Nucleus accumbens (tissue), 56 donors: Measurements from ENCODE around the gene DOCK8.
"Not testable (repeated sequence)": the region's sequence is repeated elsewhere in the genome, so short reads cannot be mapped to it uniquely, and the experiment has no call there.

ENCODE experiments used
- DNase-seq, 56 donors: peaks; one replicate each; lab custom pipeline; 2025; lab: John Stamatoyannopoulos, UW

DOCK8 gene

DNA sequence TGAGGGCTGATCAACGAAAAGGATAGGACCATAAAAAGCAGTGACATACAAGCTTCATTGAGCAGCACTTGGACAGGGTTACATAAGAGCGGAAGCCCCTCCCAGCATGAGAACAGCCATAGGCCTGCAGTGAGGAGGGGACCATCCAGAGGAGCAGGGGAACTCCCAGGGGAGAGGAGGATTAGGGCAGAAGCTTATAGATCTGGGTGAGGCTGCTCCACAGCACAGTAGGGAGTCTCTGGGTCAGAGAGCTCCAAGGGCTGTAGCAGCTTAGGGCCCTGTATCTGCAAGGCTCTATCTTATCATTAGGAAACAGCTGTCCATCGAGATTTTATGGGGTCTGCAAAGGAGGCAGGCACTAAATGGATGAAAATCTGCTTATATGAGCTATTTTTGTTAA is 186.6 kb downstream of the DOCK8 start:
- no peak for DNase-seq

DNA sequence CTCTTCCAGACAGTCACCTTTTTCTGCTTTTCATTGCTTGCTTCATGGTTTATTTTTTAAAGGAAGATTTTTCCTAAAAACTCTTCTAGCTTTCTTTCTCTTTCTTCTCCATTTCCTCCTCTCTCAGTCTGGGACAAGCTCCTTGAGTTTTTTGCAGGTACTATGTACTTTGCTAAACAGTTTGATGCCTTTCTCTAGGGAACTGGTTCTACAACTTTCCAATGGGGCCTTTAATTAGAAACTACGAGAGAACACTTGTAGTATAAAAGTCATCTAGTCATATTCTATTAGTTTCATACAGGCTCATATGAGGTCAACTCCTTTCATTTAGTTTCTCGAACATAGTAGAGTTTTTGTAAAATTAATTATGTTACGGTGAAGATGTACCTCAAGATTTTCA is 189.6 kb downstream of the DOCK8 start:
- DNase-seq, result no peak

DNA sequence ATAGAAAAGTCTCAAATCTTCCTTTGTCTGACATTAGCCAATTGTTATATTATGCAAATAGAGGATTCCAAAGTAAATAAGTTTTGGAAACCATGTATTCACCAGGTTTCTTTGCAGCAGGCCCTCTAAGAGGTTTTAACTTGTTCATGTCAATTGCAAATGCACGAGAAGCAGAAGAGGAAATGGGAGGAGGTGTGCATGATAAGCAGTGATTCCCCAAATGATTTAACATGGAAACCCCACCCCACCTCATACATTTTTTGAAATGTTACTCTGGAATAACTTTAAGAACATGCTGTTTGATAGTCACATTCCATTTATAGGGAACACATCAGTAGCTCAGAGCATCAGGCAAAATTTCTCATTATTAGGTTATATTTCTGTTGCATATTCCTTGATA is 190.7 kb downstream of the DOCK8 start:
- DNase-seq, result no peak

DNA sequence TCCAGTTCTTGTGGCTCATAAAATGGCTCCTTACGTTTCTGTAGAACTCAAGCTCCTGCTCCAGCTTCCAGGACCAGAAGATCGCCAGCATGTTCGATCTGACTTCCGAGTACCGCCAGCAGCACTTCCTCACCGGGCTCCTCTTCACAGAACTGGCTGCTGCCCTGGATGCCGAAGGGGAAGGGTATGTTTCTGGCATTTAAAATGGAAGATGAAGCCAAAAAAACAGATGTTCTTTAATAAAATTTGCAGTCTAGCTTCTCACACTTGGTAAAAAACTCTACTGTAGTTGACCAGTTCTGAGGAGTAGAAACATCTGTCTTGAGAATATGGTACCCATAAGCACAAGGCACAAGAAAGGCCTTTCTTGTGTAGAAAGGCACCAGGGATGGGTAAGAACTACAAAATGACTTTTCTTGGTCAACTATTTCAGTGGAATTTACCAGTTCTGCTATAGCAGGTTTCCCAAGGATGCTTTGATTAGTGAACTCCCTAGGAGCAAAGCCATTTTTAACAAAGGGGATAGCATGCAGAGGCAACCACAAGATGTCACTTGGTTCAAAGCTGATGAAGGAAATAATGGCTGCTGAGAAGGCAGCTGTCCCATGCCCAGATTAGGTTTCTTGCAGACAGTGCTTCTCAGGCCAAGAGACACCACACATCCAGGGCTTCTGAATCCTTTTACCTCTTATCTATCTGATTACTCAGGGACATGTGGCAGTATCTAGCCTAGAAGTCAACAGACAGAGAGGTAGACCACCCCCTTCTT is 192.4 kb downstream of the DOCK8 start:
- DNase-seq, result peak in 9 of 56 donors; percentile 5 to 22 (median 9)

DNA sequence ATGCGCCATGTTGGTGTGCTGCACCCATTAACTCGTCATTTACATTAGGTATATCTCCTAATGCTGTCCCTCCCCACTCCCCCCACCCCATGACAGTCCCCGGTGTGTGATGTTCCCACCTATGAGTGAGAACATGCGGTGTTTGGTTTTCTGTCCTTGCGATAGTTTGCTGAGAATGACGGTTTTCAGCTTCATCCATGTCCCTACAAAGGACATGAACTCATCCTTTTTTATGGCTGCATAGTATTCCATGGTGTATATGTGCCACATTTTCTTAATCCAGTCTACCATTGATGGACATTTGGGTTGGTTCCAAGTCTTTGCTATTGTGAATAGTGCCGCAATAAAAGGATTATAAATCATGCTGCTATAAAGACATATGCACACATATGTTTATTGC is 195.0 kb downstream of the DOCK8 start:
- DNase-seq, result not testable (repeated sequence)

DNA sequence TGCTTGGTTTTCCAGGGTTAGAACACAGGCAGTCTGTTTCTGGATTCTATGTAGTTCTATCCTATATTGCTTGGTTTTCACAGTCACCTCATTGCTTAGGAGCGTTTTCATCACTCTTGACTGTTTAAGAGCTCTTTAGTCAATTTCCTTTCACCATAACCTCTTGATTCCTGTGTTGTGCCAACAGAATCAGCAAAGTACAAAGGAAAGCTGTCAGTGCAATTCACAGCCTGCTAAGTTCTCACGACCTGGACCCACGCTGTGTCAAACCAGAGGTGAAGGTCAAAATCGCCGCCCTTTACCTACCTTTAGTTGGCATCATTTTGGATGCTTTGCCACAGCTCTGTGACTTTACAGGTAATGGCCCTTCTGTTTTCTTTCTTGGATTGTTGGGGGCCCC is 199.9 kb downstream of the DOCK8 start:
- no peak for DNase-seq

DNA sequence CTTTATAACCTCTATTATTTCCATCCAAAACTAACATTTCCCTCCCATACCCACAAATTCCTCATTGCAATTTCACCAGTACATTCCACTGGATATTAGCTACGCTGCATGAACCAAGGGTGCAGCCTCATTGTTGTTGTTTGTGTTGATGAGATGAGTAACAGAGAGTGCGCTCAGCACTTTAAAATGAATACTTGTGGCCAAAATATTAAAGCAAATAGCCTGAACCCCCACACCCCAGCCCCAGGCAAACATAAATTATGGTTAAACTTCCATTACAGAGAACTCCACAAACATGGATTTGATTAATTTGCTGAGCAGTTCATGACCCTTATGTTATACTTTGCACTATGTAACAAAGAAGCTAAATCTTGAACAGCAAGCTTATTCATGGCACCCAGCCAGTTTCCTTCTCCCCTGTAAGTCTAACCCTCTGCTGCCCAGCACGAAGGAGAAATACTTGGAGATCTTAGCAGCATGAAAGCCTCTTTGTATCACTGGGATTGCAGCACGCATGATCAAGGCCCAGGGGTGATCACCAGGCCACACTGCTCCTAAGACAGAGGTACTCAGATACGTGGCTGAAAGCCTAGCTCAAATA is 205.0 kb downstream of the DOCK8 start:
- DNase-seq, result no peak

DNA sequence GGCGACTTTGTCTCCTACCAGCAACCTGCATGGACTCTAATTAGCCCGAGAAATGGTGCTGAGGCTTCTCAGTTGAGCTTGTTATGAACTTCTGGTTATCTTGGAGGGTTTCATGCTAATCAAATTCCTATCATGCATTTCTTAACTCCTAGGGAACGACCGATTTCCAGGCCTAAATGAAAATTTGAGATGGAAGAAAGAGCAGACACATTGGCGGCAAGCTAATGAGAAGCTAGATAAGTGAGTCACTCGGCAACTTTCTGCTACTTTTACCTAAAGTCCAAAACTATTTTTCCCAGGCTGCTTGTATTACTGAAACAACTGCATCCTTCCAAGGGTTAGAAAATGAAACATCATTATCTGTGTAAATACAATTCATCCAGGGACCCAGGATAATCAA is 207.2 kb downstream of the DOCK8 start:
- no peak for DNase-seq

DNA sequence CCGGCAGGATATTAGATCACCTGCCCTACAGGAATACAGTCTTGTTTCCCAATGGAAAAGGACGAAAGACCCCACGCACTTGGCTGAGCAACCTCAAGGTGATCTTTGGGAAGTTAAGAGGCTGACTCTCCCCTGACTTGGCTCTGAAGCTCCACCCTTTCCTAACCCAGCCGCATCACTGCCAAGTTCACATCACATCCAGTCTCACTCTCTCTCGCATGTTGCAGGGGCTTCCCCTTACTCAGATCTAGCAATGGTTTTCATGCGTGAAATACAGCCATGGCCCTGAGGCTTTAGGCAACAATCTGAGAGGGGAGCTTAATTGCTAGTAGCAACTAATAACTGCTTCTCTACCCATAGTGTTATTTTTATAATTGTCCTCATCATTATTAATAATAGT is 211.6 kb downstream of the DOCK8 start:
- DNase-seq, result no peak

DNA sequence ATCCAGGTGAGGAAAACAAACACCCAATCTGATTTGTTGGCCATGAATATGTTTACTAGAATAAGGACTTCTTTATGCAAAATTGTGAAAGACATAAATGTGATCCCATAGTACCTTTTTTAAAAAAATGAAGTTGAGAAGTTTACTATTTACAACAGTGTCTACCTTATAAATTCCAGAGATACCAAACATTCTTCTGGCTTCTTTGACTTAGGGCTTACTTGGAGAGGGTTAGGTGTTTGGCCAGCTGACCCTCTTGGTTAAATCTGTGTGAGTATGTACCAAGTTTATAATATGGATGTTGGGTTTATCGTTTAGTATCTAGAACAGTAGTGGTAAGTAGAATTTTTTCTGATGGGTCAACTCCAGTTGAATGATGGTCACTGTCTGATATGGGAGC is 212.3 kb downstream of the DOCK8 start:
- DNase-seq, result no peak

DNA sequence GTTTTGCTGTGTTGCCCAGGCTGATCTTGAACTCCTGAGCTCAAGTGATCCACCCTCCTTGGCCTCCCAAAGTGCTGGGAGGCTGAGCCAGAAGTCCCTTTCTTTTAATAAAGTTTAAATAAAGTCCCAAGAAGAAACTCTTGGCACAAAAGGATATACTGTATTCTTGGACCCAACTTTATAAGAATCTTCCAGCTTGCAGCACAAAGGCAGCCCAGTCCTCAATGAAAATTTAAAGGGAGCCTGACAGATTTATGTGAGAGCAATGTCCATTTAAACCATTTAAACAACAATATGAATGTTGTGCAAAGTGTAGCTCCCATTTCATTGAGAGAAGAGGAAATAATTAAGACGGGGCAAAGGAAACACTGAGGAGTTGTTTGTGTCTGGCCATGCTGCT is 217.0 kb downstream of the DOCK8 start:
- DNase-seq, result no peak

DNA sequence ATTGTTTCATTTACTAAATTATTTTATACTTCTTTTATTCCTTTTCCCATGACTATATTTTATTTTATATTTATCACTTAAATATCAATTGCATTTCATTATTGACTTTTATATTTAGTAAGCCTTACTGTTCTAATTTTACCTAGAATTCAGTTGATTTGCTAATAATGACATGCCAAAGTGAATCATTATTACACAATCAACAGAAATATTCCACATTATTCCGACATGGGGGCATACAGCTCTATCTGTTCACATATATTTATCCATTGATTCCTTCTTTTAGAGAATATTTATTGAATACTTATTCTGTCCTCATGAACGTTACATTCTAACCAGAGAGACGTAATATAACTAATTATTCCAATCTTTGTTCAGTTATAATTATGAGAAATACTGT is 221.8 kb downstream of the DOCK8 start:
- DNase-seq, result no peak

DNA sequence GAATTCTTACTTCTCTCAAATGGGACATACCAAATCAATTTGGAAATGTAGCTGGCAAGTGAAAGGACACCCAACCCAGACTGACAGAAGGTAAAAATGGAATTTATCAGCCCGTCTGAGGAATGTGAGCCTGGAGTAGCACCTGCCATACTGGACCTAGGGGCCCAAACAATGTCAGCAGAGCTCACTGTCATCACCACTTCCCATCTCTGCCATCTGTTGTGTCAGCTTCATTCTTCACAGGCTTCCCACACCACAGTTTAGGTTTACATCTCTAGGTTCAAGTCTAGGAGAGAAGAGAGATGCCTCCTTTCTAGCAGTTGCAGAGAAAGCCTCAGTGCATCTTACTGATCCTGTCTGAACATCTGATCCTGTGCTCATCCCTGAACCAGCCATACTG is 222.4 kb downstream of the DOCK8 start:
- no peak for DNase-seq

DNA sequence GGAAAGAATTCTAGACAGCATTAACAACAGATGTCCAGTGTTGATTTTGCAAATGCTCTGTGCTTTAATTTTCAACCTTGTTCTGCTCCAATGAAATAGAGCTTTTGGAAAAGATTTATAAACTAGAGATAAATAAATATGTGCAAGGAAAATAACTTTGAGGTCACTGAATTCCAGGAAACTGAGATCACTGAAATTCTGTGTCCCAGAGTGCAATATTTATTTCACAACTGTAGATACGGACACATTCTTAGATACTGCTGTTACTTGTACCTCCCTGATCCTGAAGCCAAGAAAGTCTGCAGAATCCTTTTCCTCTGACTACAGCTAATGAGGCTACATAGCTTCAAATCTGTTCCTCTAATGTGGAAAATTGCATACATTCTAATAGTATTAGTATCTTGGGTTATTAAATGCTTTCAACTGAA is 222.9 kb downstream of the DOCK8 start:
- no peak for DNase-seq

DNA sequence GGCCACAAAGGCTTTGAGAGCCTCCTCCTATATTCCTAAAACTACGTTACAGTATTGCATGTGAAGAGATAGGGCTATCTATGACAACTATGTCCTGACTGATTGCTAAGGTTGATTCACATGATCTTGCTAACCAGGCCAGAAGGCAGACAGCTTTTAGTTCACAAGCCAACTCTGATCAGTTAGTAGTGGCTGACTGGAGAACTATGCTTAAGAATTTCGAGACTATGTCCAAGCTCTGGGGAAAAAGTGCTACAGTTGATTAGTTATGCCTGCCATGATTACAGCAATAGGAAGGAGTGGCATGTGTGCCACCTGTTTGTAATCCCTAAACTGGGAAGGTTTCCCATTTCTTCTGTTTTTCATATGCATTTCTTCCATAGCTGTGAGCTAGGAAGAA is 223.4 kb downstream of the DOCK8 start:
- DNase-seq, result no peak

DNA sequence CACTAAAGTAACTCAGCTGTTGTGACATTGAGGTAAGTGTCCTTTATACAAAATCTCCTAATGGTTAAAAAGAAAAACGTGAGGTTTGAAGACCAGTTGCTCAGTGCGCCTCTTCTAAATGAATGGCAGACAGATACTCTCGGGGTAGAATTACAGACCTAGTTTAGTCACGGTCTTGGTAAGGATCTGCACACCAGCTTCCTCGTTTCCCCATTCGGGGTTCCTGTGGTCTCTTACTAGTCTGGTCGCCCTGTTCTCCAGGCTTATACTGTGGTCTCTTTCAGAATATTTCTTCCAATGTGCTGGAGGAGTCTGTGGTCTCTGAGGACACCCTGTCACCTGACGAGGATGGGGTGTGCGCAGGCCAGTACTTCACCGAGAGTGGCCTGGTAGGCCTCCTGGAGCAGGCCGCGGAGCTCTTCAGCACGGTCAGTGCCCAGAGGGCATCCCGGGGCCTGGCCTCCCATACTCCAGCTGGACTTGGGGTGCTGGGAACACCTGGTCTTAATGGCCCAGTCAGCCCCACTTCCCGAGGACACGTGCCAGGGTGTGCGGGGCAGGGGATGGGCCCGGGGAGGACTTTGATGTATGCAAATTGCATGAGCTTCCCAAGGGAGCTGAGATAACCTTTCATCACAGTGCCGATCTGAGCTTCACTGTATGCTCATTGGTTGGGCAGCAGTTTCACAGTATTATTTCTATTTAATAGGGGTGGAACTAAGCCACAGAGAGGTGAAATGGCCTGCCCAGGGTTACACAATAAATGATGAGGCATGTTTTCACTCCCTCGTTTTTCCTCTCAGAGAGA is 224.5 kb downstream of the DOCK8 start:
- no peak for DNase-seq

DNA sequence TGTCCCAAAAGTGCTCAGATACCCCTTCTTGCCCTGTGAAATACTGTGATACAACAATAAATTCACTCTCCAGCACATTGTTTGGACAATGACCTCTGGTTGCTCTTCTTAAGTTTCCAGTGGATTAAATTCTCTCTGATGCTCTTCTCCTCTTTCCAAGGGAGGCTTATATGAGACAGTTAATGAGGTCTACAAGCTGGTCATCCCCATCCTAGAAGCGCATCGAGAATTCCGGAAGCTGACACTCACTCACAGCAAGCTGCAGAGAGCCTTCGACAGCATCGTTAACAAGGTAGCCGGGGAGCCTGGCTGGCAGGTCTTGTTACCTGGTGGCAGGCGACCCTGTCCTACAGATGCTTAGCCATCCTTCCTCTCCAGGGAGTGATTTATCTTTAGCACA is 226.5 kb downstream of the DOCK8 start:
- DNase-seq, result no peak

DNA sequence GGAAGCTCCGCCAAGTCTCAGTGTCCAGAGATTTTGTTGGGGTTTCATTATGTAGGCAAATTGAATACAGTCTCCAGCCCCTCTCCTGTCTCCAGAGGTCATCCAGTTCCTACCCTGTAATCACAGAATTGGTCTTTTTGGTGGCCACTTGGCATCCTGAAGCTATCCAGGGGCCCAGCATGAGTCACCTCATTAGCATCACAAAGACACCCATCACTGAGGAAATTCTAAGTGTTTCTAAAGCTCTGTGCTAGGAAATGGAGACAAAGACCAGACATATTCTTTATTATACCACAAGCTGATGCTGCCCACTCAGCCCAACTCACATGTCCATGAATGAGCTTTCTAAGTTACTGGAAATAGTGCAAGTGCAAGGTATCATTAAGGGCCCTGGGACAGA is 229.9 kb downstream of the DOCK8 start:
- peak in 1 of 56 donors; percentile 9 for DNase-seq

DNA sequence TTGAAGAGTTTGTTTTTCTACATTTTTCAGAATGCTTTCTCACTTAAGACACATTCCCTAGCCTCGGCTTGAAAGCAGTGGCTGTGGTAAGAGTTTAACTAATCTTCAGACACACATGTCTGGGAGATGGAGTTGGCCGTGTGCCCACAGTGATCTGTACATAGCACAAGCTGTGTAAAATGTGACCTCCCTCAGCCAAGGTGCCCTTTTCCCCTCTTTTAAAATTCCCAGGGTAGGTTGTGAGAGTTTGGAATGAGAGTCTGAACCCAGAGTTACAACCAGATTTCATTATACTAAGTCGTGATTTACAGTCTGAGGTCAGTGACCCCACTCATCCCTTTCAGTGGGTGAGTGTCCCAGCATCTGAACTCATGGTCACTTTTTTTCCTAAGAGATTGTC is 230.4 kb downstream of the DOCK8 start:
- DNase-seq, result no peak

DNA sequence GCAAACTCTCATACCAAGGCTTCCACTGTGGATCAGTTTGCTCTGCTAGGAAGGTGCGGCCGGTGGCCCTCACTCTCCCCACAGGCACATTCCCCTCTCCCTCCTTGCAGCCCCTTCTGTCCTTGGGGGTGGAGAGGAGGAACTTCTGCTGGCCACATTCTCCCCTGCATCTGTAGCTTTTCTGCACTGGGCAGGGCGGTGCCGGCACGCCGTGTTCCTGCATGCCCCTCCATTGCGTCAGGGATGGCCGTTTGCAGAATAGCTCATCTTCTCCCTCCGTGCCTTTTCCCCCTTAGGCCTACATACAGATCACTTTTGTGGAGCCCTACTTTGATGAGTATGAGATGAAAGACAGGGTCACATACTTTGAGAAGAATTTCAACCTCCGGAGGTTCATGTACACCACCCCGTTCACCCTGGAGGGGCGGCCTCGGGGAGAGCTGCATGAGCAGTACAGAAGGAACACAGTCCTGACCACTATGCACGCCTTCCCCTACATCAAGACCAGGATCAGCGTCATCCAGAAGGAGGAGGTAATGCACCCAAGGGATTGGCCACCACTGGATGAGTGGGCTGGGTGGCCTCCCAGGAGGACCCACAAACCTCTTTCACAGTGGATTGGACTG is 231.5 kb downstream of the DOCK8 start:
- no peak for DNase-seq
